ENCODE results near the gene FAAP100.

FAAP100 gene

DNA sequence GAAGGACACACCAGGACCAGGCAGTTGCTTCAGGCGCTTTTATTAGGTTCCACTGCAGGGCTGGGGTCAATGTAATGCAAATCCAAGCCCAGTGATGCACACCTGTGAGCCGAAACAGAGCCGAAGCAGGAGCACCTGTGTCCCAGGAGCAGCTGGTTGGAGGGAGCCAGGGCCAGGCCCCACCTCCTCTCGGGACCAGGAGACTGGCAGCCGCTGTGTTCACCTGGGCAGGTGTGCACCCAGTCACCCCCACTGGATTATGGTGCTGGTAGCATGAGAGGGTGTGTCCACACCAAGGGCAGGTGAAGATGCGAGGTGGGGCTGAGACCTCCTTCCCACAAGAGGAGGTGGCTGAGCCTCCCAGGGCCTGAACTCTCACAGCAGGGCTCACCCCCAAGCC lies 4.7 kb upstream of the FAAP100 start:
- Histone ChIP-seq H3K9me3 (ENCODE audit: control insufficient read depth in 5 of 5, low read length in 5 of 5) (no peaks in the 10 kb centered on the region), H3K27me3 (ENCODE audit: control insufficient read depth in 5 of 5, insufficient read depth in 4 of 5, low read length in 5 of 5) (no peaks in the 10 kb centered on the region), H3K4me3 (ENCODE audit: low read depth in 1 of 5, low read length in 5 of 5) (no peak overlapping the region), H3K9ac (ENCODE audit: low read length in 5 of 5) (no peak overlapping the region), H3K4me1 (ENCODE audit: control insufficient read depth in 5 of 5, insufficient read depth in 5 of 5, low read length in 5 of 5) (peaks cover 5 to 21% (median 18%) of the 10 kb centered on the region in 5 donors), H3K36me3 (ENCODE audit: control insufficient read depth in 5 of 5, insufficient read depth in 5 of 5, low read length in 5 of 5) (peaks cover 0 to 58% (median 47%) of the 10 kb centered on the region in 5 donors), H3K27ac (ENCODE audit: low read depth, low read length) (no peak overlapping the region)

DNA sequence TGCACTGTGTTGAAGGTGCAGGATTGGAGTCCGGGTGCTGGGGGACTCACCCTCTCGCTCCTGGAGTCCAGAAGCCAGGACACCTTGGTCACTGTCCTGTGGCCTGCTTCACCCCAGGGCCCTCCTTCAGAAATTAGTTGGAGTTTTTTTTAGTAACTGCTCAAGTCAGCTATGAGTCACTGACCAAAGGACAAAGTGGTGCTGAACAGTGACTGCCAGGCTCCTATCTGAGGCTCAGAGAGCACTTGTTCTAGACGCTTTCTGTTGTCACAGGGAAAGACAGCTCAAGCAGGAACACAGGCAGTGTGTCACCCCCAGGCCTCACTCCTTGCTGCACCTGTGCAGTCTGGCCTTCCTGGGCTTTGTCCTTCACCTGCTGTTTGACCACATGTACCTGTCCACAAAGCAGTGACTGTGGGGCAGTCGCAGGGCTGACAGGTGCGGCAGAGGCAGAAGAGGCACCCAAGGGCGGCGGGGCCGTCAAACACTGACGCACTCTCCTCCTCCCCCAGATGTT lies 4.1 kb upstream of the FAAP100 start:
- H3K4me3 ChIP-seq (ENCODE audit: low read depth in 1 of 5, low read length in 5 of 5), result no peak overlapping the region
- H3K4me1 ChIP-seq (ENCODE audit: control insufficient read depth in 5 of 5, insufficient read depth in 5 of 5, low read length in 5 of 5), result peaks cover 5 to 27% (median 24%) of the 10 kb centered on the region in 5 donors
- no peak overlapping the region for H3K9ac ChIP-seq (ENCODE audit: low read length in 5 of 5)
- no peaks in the 10 kb centered on the region for H3K9me3 ChIP-seq (ENCODE audit: control insufficient read depth in 5 of 5, low read length in 5 of 5)
- H3K27me3 ChIP-seq (ENCODE audit: control insufficient read depth in 5 of 5, insufficient read depth in 4 of 5, low read length in 5 of 5), result no peaks in the 10 kb centered on the region
- no peak overlapping the region for H3K27ac ChIP-seq (ENCODE audit: low read depth, low read length)
- H3K36me3 ChIP-seq (ENCODE audit: control insufficient read depth in 5 of 5, insufficient read depth in 5 of 5, low read length in 5 of 5), result peaks cover 0 to 53% (median 43%) of the 10 kb centered on the region in 5 donors

DNA sequence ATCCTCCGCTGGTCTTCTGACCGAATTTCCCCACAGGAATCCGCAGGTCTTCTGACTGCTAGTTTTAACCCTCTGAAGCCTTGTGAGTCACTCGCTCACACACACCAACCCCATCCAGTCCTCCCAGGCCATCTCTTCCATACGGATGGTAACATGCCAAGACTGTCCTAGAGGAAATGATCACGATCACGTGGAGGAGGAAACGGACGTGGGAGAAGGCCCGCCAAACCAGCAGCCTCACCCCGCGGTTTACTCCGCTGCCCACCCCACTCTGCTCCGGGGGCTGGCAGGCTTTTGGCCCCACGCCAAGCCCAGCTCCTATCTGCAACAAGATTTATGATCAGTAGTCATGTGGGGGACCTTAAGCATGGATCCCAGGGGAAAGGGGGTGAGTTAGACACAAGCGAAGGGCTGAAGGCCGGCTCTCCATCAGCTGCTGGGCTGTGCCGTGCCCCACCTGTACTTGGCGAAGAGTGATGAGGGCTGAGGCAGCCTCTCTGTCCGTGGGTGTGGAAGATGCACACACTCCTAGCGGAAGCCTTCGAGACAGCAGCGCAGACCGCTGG lies 1.5 kb upstream of the FAAP100 start:
- Histone ChIP-seq H3K4me1 (ENCODE audit: control insufficient read depth in 5 of 5, insufficient read depth in 5 of 5, low read length in 5 of 5) (peaks cover 5 to 40% (median 30%) of the 10 kb centered on the region in 5 donors), H3K27me3 (ENCODE audit: control insufficient read depth in 5 of 5, insufficient read depth in 4 of 5, low read length in 5 of 5) (no peaks in the 10 kb centered on the region), H3K36me3 (ENCODE audit: control insufficient read depth in 5 of 5, insufficient read depth in 5 of 5, low read length in 5 of 5) (peaks cover 0 to 45% (median 40%) of the 10 kb centered on the region in 5 donors), H3K27ac (ENCODE audit: low read depth, low read length) (peak overlapping the region; percentile 85), H3K9me3 (ENCODE audit: control insufficient read depth in 5 of 5, low read length in 5 of 5) (no peaks in the 10 kb centered on the region), H3K4me3 (ENCODE audit: low read depth in 1 of 5, low read length in 5 of 5) (peak overlapping the region; percentile 76 to 94 (median 86)), H3K9ac (ENCODE audit: low read length in 5 of 5) (peak overlapping the region in 2 of 5 donors; percentile 75 to 78)

DNA sequence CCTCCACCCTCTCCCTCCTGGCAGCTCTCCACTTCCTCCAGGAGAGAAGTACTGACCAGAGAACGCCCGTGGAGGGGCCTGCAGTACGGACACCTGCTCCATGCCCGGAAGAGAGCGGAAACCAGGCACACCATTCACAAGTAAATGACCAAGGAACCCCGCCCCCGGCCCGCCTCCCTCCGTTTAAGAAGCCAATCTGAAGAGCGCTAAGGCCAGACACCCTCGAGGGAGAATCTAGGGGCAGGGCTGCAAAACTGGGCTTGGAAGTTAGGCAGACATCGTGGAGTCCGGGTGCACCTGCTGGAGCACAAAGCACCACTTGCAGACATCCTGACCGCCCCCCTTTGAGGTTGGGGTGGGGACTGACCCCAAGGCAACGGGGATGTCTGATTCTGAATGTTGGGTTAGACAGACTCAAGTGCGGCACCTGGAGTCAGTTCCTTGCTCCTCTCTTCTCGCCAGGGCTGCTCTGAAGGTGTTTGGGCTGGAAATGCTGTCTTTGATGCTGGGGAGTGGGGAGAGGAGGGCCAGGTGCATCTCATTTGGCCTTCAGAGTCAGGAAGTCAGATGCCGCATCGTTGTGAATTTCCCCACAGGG lies 964 bp upstream of the FAAP100 start:
- Histone ChIP-seq H3K4me1 (ENCODE audit: control insufficient read depth in 5 of 5, insufficient read depth in 5 of 5, low read length in 5 of 5) (peaks cover 5 to 40% (median 30%) of the 10 kb centered on the region in 5 donors), H3K4me3 (ENCODE audit: low read depth in 1 of 5, low read length in 5 of 5) (peak overlapping the region; percentile 76 to 94 (median 86)), H3K27ac (ENCODE audit: low read depth, low read length) (peak overlapping the region; percentile 85), H3K27me3 (ENCODE audit: control insufficient read depth in 5 of 5, insufficient read depth in 4 of 5, low read length in 5 of 5) (no peaks in the 10 kb centered on the region), H3K36me3 (ENCODE audit: control insufficient read depth in 5 of 5, insufficient read depth in 5 of 5, low read length in 5 of 5) (peaks cover 0 to 44% (median 35%) of the 10 kb centered on the region in 5 donors), H3K9ac (ENCODE audit: low read length in 5 of 5) (peak overlapping the region; percentile 19 to 81 (median 75)), H3K9me3 (ENCODE audit: control insufficient read depth in 5 of 5, low read length in 5 of 5) (no peaks in the 10 kb centered on the region)

DNA sequence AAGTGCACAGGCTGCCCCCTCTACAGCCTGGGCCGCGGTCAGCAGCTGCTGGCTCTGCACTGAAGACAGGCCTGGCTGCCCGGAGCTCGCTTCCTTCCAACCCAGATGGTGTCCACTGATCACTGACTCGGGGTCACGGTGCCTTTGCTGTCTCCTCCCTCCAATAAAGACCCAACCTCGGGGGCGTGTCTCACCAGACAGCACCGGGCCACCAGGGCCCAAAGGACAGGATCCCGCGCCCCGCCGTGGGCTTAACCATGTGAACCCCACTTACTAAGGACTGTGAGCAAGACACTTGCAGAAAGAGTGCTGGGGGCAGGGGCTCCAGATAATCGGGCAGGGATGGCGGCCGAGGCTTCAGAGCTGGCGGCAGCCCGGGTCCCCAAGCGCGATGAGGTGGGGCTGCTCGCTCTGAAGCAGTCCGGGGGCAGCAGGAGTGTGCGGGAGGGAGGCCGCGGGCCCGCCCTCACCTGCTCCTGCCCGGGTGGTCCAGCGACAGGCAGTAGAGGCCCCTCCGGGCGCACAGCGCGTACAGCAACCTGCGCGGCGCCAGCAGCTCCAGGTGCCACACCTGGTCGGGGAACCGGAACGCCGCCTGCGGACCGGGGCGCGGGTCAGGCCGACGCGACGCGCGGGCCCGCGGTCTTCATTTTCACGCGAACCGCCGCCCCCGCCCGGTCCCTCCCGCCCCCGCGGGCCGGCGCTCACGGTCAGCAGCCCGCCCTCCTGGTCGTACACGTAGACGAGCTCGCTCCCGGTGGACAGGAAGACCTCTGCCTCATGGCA lies 502 bp downstream of the FAAP100 start:
- Histone ChIP-seq H3K4me3 (ENCODE audit: low read depth in 1 of 5, low read length in 5 of 5) (peak overlapping the region in 4 of 5 donors; percentile 76 to 94 (median 86)), H3K36me3 (ENCODE audit: control insufficient read depth in 5 of 5, insufficient read depth in 5 of 5, low read length in 5 of 5) (peaks cover 0 to 44% (median 35%) of the 10 kb centered on the region in 5 donors), H3K9ac (ENCODE audit: low read length in 5 of 5) (peak overlapping the region in 4 of 5 donors; percentile 74 to 87 (median 82)), H3K4me1 (ENCODE audit: control insufficient read depth in 5 of 5, insufficient read depth in 5 of 5, low read length in 5 of 5) (peaks cover 5 to 40% (median 30%) of the 10 kb centered on the region in 5 donors), H3K9me3 (ENCODE audit: control insufficient read depth in 5 of 5, low read length in 5 of 5) (no peaks in the 10 kb centered on the region), H3K27me3 (ENCODE audit: control insufficient read depth in 5 of 5, insufficient read depth in 4 of 5, low read length in 5 of 5) (no peaks in the 10 kb centered on the region), H3K27ac (ENCODE audit: low read depth, low read length) (peak overlapping the region; percentile 85)

DNA sequence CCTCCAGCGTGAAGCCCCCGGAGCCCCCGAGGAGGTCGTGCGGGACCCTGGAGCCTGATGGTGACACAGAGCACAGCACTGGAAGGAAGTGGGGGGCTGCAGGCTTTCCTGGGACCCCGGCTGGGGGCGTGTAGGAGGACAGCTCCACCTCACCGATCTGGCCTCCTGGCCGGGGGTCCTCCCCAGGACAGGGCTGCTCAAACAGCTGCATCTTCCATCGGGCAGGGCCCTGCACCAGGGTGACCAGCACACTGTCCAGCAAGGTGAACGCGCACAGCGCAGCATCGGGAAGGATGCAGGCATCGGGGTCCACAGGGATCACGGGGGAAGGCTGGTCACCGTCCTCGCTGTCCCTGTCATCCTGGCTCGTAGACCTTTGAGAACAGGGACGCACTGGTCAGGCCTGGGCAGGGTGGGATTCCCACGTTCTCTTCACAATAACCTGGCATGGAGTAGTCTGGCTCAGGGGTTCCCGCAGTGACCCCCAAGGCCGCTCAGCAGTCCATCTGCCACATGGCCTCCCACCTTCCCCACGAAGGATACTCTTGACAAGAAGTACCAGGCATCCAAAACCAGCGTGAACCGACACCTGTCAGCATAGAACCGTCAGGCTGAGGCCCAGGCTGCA lies 1.2 kb downstream of the FAAP100 start:
- H3K36me3 ChIP-seq (ENCODE audit: control insufficient read depth in 5 of 5, insufficient read depth in 5 of 5, low read length in 5 of 5), result peaks cover 0 to 44% (median 36%) of the 10 kb centered on the region in 5 donors
- H3K4me3 ChIP-seq (ENCODE audit: low read depth in 1 of 5, low read length in 5 of 5), result peak overlapping the region in 4 of 5 donors; percentile 76 to 94 (median 86)
- H3K4me1 ChIP-seq (ENCODE audit: control insufficient read depth in 5 of 5, insufficient read depth in 5 of 5, low read length in 5 of 5), result peaks cover 5 to 40% (median 30%) of the 10 kb centered on the region in 5 donors
- H3K9me3 ChIP-seq (ENCODE audit: control insufficient read depth in 5 of 5, low read length in 5 of 5), result no peaks in the 10 kb centered on the region
- H3K27ac ChIP-seq (ENCODE audit: low read depth, low read length), result no peak overlapping the region
- no peaks in the 10 kb centered on the region for H3K27me3 ChIP-seq (ENCODE audit: control insufficient read depth in 5 of 5, insufficient read depth in 4 of 5, low read length in 5 of 5)
- H3K9ac ChIP-seq (ENCODE audit: low read length in 5 of 5), result peak overlapping the region in 3 of 5 donors; percentile 78 to 87 (median 87)

DNA sequence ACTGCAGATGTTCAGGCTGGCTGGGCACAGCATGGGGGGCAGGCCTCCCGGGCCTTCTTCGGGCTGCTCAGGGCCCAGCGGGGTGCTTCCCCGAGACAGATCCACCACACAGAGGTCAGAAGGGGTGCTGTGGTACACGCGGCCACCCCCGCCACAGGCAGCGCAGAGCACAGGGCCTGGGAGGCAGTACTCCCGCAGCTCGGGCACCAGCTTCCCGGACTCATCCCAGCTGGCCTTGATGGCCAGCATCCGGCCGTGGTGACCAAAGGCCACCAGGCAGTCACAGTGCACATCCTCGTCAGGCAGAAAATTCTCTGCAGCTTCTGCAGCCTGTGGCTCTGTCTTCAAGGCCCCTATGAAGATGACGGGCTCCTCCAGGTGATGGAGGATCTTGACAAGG lies 1.9 kb downstream of the FAAP100 start:
- peaks cover 5 to 40% (median 30%) of the 10 kb centered on the region in 5 donors for H3K4me1 ChIP-seq (ENCODE audit: control insufficient read depth in 5 of 5, insufficient read depth in 5 of 5, low read length in 5 of 5)
- no peaks in the 10 kb centered on the region for H3K9me3 ChIP-seq (ENCODE audit: control insufficient read depth in 5 of 5, low read length in 5 of 5)
- H3K9ac ChIP-seq (ENCODE audit: low read length in 5 of 5), result no peak overlapping the region
- H3K27ac ChIP-seq (ENCODE audit: low read depth, low read length), result no peak overlapping the region
- peaks cover 0 to 50% (median 43%) of the 10 kb centered on the region in 5 donors for H3K36me3 ChIP-seq (ENCODE audit: control insufficient read depth in 5 of 5, insufficient read depth in 5 of 5, low read length in 5 of 5)
- H3K4me3 ChIP-seq (ENCODE audit: low read depth in 1 of 5, low read length in 5 of 5), result no peak overlapping the region
- no peaks in the 10 kb centered on the region for H3K27me3 ChIP-seq (ENCODE audit: control insufficient read depth in 5 of 5, insufficient read depth in 4 of 5, low read length in 5 of 5)

DNA sequence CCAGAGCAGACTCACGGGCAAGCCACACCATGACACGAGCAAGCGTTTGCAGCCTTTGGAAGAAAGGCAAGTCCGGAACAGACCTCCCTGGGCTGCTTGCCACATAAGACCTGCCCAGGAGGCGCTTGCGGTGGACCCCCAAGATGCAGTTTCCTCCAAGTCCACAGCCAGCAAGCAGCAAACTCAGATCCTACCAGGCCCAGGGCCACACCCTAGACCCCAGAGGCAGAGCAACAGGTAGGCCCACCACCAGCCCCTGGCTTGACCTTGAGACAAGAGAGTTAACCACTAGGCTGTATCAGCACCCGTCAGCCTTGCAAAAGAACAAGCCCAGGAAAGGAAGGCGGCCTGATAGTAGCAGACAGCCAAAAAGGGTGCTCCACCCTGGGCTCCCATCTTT lies 2.3 kb downstream of the FAAP100 start:
- Histone ChIP-seq H3K9me3 (ENCODE audit: control insufficient read depth in 5 of 5, low read length in 5 of 5) (no peaks in the 10 kb centered on the region), H3K9ac (ENCODE audit: low read length in 5 of 5) (no peak overlapping the region), H3K4me1 (ENCODE audit: control insufficient read depth in 5 of 5, insufficient read depth in 5 of 5, low read length in 5 of 5) (peaks cover 5 to 40% (median 30%) of the 10 kb centered on the region in 5 donors), H3K27me3 (ENCODE audit: control insufficient read depth in 5 of 5, insufficient read depth in 4 of 5, low read length in 5 of 5) (no peaks in the 10 kb centered on the region), H3K36me3 (ENCODE audit: control insufficient read depth in 5 of 5, insufficient read depth in 5 of 5, low read length in 5 of 5) (peaks cover 0 to 55% (median 47%) of the 10 kb centered on the region in 5 donors), H3K4me3 (ENCODE audit: low read depth in 1 of 5, low read length in 5 of 5) (no peak overlapping the region), H3K27ac (ENCODE audit: low read depth, low read length) (no peak overlapping the region)

DNA sequence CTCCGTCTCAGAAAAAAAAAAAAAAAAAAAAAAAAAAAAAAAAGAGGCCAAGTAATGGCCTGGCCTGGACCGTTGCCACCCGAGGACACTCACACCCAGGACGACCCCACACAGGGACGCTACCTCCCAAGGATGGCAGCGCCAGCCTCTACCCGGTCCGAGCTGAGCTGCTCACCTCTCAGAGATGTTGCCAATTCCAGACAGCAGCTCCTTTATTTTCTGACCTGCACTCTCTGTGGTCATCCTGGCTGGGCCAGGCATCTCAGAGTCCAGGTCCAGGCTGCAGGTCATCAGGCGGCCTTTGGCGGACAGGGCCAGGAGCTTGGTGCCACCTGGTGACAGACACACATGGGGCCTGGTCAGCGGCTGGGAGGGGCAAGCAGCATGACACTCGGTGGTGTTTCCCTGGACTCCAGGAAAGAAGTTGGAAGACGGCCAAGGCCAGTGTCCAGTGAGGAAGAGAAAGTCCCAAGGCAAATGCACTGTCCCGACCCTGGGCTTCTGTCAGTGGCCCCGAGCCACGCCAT lies 3.1 kb downstream of the FAAP100 start:
- H3K27ac ChIP-seq (ENCODE audit: low read depth, low read length), result no peak overlapping the region
- no peak overlapping the region for H3K9ac ChIP-seq (ENCODE audit: low read length in 5 of 5)
- no peaks in the 10 kb centered on the region for H3K9me3 ChIP-seq (ENCODE audit: control insufficient read depth in 5 of 5, low read length in 5 of 5)
- H3K4me3 ChIP-seq (ENCODE audit: low read depth in 1 of 5, low read length in 5 of 5), result no peak overlapping the region
- H3K4me1 ChIP-seq (ENCODE audit: control insufficient read depth in 5 of 5, insufficient read depth in 5 of 5, low read length in 5 of 5), result peaks cover 5 to 39% (median 28%) of the 10 kb centered on the region in 5 donors
- no peaks in the 10 kb centered on the region for H3K27me3 ChIP-seq (ENCODE audit: control insufficient read depth in 5 of 5, insufficient read depth in 4 of 5, low read length in 5 of 5)
- H3K36me3 ChIP-seq (ENCODE audit: control insufficient read depth in 5 of 5, insufficient read depth in 5 of 5, low read length in 5 of 5), result peaks cover 0 to 62% (median 53%) of the 10 kb centered on the region in 5 donors
